BE2C (cell line): ENCODE measurements around the gene INSIG1.

Source experiments
- DNase-seq: peaks from one replicate; pipeline ENCODE4 v3.0.0-alpha.2; 2020
- H3K27me3 ChIP-seq: fragments of 250-450 bp; sonication (Bioruptor Pico); 2 replicates; pipeline ENCODE4 v1.5.1; 2020; ENCODE audit warnings: mild to moderate bottlenecking
- H3K36me3 ChIP-seq: fragments of 250-450 bp; sonication (Bioruptor Pico); 2 replicates; pipeline ENCODE4 v1.5.1; 2020; ENCODE audit warnings: mild to moderate bottlenecking
- H3K4me1 ChIP-seq: fragments of 250-450 bp; sonication (Bioruptor Pico); 2 replicates; pipeline ENCODE4 v1.5.1; 2020
- H3K4me3 ChIP-seq: 2 replicates; pipeline ENCODE4 v1.5.1; 2011; ENCODE audit warnings: low read depth, low read length
- H3K9me3 ChIP-seq: fragments of 250-450 bp; sonication (Bioruptor Pico); 2 replicates; pipeline ENCODE4 v1.5.1; 2020
- TF ChIP-seq, protein P1 (sequence below): IDR thresholded peaks from 2 replicates; pipeline ENCODE4 v1.5.1; 2012; ENCODE audit warnings: mild to moderate bottlenecking, low read depth, low read length

The INSIG1 gene

DNA sequence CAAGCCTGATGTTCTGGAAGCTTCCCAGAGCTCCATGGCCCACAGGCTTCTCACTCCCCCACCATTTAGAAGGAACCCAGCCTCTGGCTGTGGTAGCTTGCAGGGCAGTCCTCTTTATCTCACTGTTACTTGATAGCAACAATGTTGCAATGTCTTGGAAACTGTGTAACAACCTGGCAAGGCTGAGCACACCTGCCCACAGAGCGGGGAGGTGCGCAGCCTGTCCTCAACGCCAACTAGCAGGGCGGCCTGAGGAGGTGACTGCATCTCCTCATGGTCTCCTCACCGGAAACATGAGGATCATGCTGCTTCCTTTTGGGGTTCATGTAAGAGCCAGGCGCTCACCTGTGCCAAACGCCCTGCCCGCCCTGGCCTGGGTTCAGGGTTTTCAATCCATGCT lies 43.7 kb upstream of the INSIG1 start:
- Histone ChIP-seq H3K27me3 (no peaks in the 10 kb centered on the region), H3K36me3 (no peaks in the 10 kb centered on the region), H3K4me1 (peaks cover 10% of the 10 kb centered on the region), H3K9me3 (no peaks in the 10 kb centered on the region), H3K4me3 (no peak overlapping the region)
- TF ChIP-seq, protein P1, sequence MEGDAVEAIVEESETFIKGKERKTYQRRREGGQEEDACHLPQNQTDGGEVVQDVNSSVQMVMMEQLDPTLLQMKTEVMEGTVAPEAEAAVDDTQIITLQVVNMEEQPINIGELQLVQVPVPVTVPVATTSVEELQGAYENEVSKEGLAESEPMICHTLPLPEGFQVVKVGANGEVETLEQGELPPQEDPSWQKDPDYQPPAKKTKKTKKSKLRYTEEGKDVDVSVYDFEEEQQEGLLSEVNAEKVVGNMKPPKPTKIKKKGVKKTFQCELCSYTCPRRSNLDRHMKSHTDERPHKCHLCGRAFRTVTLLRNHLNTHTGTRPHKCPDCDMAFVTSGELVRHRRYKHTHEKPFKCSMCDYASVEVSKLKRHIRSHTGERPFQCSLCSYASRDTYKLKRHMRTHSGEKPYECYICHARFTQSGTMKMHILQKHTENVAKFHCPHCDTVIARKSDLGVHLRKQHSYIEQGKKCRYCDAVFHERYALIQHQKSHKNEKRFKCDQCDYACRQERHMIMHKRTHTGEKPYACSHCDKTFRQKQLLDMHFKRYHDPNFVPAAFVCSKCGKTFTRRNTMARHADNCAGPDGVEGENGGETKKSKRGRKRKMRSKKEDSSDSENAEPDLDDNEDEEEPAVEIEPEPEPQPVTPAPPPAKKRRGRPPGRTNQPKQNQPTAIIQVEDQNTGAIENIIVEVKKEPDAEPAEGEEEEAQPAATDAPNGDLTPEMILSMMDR: no peak
- DNase-seq: no peak

DNA sequence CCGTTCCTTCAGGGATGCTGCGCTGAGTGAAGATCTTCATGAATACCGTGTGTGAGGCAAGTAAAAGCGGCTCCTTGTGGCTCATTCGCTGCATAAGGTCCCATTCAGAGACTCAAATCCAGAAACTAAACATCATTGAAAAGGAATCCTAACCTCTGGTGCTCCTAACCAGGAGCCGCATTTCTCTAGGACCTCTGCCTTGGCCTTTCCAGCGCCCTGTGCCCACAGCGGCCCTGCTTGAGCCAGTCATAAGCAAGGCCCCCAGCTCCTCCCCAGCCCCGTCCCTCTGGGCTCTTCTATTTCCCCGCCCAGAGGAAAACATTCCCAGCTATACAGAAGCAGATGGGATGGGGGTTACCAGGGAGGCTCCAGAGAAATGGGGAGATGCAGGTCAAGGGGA lies 42.6 kb upstream of the INSIG1 start:
- H3K4me1 ChIP-seq: peaks cover 10% of the 10 kb centered on the region
- H3K9me3 ChIP-seq: no peaks in the 10 kb centered on the region
- no peak overlapping the region for H3K4me3 ChIP-seq
- TF ChIP-seq, protein P1: no peak
- no peaks in the 10 kb centered on the region for H3K36me3 ChIP-seq
- DNase-seq: no peak
- no peaks in the 10 kb centered on the region for H3K27me3 ChIP-seq

DNA sequence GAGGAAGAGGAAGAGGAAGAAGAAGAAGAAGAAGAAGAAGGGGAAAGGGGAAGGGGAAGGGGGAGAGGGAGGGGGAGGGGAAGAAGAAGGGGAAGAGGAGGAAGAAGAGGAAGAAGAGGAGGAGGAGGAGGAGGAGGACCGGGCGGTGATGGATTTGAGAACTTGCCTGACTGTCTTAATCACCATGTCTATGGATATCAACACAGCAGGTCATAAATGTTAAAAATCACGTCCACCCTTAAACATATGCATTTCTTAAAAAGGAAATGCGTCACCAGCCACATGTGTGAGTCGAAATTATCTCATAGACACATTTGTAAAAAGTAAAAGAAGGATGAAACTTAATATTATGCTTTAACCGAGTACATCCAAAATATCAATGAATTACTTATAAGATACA lies 42.1 kb upstream of the INSIG1 start:
- H3K4me1 ChIP-seq: peaks cover 10% of the 10 kb centered on the region
- H3K36me3 ChIP-seq: no peaks in the 10 kb centered on the region
- TF ChIP-seq, protein P1: no peak
- H3K27me3 ChIP-seq: no peaks in the 10 kb centered on the region
- H3K4me3 ChIP-seq: no peak overlapping the region
- no peak for DNase-seq
- no peaks in the 10 kb centered on the region for H3K9me3 ChIP-seq

DNA sequence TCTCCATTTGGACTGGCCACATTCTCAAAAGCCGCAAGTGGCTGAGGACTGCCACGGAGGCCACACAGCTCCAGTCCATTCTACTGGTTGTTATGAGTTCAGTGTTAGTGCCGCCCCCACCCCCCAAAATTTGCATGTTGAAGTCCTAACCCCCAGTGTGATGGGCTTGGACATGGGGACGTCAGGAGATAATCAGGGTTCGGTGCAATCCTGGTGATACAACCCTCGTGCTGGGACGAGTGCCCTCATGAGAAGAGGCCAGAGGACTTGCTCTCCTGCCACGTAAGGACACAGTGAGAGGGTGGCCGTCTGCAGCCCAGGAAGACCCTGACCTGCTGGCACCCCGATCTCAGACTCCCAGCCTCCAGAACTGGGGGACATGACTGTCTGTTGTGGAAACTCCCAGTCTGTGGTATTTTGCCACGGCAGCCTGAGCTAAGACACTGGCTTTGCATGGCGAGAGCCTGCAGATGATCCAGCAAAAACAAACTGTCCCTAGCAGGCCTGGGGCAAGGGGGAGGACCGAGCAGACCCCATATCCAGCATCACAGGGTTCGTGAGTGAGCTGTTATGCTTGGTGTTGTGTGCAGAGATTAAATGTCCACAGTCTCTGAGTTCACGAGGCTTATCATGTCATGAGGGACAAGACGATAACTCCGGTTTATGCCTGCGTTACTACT lies 41.5 kb upstream of the INSIG1 start:
- Histone ChIP-seq H3K4me3 (no peak overlapping the region), H3K4me1 (peaks cover 10% of the 10 kb centered on the region), H3K36me3 (no peaks in the 10 kb centered on the region), H3K27me3 (no peaks in the 10 kb centered on the region), H3K9me3 (no peaks in the 10 kb centered on the region)
- no peak for DNase-seq
- TF ChIP-seq, protein P1: no peak

DNA sequence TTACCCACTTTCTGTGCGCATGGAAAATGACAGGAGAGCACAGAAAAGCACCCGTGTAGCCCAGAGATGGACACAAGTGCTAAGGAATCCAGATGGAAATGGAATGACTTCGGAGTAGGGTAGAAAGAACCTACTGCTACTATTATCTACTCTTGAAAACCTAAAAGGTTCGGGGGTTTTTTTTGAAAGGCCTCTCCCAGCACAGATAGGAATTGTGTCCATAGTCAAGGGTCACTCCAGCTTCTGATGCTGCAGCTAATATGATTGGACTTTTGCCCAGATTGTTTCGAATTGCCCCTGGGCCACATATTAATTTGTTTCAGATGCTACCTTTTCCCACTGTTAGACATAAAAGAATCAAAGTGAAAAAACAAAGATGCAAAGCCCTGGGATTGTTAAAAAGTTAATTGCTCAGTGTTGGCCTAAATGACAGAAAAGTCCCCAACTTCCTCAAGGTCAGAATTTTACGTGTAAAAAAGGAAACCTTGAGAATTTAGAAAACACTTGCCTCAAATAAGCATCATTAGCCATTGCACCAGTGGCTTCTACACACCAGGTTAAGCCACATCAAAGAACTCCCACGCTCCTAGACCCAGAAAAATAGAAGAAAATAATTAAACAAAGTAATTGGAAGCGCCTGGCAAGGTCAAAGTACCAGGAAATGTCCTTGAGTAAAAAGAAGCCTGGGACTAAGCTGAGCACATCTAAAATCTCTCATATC lies 40.8 kb upstream of the INSIG1 start:
- no peaks in the 10 kb centered on the region for H3K9me3 ChIP-seq
- H3K4me3 ChIP-seq: peak overlapping the region; percentile 12
- TF ChIP-seq, protein P1: no peak
- H3K4me1 ChIP-seq: peaks cover 10% of the 10 kb centered on the region
- H3K36me3 ChIP-seq: no peaks in the 10 kb centered on the region
- DNase-seq: peak; percentile 33
- no peaks in the 10 kb centered on the region for H3K27me3 ChIP-seq

DNA sequence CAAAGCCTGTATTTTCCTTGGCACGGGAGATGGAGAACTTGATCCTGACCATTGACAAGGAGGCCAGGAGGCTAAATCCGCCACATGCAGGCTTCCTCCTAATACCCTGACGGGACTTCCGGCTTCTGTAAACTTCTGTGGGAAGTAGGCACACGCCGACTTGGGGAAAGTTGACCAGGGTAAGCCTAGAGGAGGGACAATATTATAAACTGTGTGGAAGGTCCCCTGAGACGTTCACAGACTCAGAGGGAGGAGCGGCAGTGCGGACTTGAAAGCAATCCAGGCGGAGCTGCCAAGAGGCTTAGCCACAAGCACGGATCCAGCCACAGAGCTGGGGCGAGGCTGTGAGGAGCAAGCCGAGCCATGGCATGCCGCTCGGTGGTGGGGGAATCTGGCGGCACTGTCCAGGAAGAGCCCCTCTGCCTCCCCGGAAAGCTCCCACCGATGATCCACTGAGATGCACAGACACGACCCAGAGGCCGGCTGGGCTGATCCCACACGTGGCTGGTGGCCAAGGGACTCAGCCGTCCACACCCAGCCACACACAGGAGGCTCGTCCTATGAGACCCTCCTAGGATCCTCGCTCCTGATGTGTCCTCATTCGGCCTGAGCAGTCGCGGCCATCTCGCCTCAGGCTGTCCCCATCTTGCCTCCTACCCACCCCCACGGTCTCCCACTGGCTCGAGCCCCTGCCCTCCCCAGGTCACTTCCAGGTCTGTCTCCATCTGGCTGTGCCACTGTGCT lies 40.0 kb upstream of the INSIG1 start:
- Histone ChIP-seq H3K27me3 (no peaks in the 10 kb centered on the region), H3K4me3 (peak overlapping the region; percentile 12), H3K36me3 (no peaks in the 10 kb centered on the region), H3K4me1 (peaks cover 6% of the 10 kb centered on the region), H3K9me3 (no peaks in the 10 kb centered on the region)
- TF ChIP-seq, protein P1: no peak
- peak; percentile 83 for DNase-seq
